ENCODE measurements around the gene IL17RE. TPM values are rescaled to one million over a fixed set of nuclear protein-coding genes. Genes with fewer than 3 reads are reported as not detected.

IL17RE gene
- total RNA-seq, 3 donors from 2014 or later = 41.8 to 116 (median 82.8) TPM

DNA sequence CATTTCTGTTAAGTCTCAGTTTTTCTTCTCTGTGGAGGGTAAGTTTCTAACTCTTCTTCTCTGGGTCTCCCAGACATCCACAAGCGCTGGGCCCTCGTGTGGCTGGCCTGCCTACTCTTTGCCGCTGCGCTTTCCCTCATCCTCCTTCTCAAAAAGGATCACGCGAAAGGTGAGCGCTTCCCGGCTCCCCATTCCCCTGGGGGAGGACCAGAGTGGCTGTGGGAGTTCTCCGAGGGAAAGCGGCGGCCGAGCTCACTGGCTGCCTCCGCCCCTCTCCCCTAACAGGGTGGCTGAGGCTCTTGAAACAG lies 29.8 kb downstream of the IL17RE start:
- TF ChIP-seq, protein P1, sequence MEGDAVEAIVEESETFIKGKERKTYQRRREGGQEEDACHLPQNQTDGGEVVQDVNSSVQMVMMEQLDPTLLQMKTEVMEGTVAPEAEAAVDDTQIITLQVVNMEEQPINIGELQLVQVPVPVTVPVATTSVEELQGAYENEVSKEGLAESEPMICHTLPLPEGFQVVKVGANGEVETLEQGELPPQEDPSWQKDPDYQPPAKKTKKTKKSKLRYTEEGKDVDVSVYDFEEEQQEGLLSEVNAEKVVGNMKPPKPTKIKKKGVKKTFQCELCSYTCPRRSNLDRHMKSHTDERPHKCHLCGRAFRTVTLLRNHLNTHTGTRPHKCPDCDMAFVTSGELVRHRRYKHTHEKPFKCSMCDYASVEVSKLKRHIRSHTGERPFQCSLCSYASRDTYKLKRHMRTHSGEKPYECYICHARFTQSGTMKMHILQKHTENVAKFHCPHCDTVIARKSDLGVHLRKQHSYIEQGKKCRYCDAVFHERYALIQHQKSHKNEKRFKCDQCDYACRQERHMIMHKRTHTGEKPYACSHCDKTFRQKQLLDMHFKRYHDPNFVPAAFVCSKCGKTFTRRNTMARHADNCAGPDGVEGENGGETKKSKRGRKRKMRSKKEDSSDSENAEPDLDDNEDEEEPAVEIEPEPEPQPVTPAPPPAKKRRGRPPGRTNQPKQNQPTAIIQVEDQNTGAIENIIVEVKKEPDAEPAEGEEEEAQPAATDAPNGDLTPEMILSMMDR (IDR thresholded peaks at IDR 0.05) = no peak
- intact Hi-C loops (cut with DNase I, micrococcal nuclease) = no loop called here
- Histone ChIP-seq H3K36me3 (ENCODE audit: low read depth) (no peaks in the 10 kb centered on the region), H3K4me3 (peak overlapping the region; percentile 31), H3K9me3 (no peaks in the 10 kb centered on the region), H3K4me1 (ENCODE audit: low read depth) (peaks cover 22% of the 10 kb centered on the region)
- DNase-seq = peak in 1 of 3 donors; percentile 21
- ATAC-seq = no peak

DNA sequence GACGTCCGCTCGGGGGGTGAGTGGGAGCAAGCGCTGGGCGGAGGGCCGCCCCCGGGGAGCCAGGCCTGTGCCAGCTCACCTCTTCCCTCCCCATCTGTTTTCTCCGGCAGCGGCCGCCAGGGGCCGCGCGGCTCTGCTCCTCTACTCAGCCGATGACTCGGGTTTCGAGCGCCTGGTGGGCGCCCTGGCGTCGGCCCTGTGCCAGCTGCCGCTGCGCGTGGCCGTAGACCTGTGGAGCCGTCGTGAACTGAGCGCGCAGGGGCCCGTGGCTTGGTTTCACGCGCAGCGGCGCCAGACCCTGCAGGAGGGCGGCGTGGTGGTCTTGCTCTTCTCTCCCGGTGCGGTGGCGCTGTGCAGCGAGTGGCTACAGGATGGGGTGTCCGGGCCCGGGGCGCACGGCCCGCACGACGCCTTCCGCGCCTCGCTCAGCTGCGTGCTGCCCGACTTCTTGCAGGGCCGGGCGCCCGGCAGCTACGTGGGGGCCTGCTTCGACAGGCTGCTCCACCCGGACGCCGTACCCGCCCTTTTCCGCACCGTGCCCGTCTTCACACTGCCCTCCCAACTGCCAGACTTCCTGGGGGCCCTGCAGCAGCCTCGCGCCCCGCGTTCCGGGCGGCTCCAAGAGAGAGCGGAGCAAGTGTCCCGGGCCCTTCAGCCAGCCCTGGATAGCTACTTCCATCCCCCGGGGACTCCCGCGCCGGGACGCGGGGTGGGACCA lies 30.4 kb downstream of the IL17RE start:
- peaks cover 22% of the 10 kb centered on the region for H3K4me1 ChIP-seq (ENCODE audit: low read depth)
- intact Hi-C loops (cut with DNase I, micrococcal nuclease) = no loop called here

DNA sequence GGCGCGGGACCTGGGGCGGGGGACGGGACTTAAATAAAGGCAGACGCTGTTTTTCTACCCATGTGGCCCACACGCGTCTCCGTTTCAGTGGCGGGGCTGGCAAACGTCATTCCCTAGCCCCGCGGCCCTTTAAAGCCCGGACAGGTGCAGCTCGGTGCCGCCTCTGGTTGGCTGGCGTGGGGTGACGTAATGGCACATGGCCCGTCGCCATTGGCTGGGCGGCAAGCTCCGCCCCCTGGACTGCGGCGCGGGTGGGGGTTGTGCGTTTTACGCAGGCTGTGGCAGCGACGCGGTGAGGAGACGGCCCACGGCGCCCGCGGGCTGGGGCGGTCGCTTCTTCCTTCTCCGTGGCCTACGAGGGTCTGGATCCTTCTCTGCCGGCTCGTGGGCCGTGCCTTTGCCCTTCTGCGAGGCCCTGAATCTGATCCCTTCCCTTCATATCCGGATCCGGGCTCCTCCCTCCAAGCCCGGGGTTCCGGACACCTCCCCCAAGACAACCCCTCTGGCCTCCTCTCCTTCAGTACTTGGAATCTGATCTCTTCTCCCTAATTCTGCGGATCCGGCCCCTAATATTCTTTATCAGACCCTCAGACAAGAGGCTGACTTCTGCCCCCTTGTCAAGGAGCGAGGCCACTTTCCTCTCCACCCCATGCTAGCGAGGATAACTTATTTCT lies 31.1 kb downstream of the IL17RE start, which contains the start of gene CRELD1:
TSS of gene CRELD1 (plus strand) at position 274 of the 674 bp plus-strand sequence. CDS start 605 bp downstream, outside the sequence.
- Histone ChIP-seq H3K9me3 (no peaks in the 10 kb centered on the region), H3K4me1 (ENCODE audit: low read depth) (peaks cover 22% of the 10 kb centered on the region), H3K4me3 (peak within 1 kb of the TSS; percentile 31), H3K36me3 (ENCODE audit: low read depth) (no peaks in the 10 kb centered on the region)
- intact Hi-C loops (cut with DNase I, micrococcal nuclease) = no loop called here
- peak; percentile 98 to 99 (median 98) for DNase-seq
- ATAC-seq = peak; percentile 94
- TF ChIP-seq, protein P1 (IDR thresholded peaks at IDR 0.05) = no peak

More for the DNA sequence above, 30.4 kb downstream of the IL17RE start:
- Histone ChIP-seq H3K36me3 (ENCODE audit: low read depth) (no peaks in the 10 kb centered on the region), H3K9me3 (no peaks in the 10 kb centered on the region), H3K4me3 (peak overlapping the region; percentile 31)
- TF ChIP-seq, protein P1 (IDR thresholded peaks at IDR 0.05) = peak; percentile 51
- peak; percentile 85 to 92 (median 90) for DNase-seq
- ATAC-seq = peak; percentile 81

DNA sequence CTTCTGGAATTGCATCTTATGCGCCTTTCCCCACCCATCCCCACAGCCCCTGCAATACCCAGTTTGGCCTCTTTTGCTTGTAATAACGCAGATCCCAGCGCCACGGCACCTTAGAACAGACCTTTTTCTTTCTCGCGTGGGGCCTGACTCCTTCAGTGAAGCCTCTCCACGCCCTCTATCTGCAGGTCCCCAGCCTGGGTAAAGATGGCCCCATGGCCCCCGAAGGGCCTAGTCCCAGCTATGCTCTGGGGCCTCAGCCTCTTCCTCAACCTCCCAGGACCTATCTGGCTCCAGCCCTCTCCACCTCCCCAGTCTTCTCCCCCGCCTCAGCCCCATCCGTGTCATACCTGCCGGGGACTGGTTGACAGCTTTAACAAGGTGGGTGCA lies 31.6 kb downstream of the IL17RE start:
- Histone ChIP-seq H3K36me3 (ENCODE audit: low read depth) (no peaks in the 10 kb centered on the region), H3K4me3 (peak overlapping the region; percentile 31), H3K4me1 (ENCODE audit: low read depth) (peaks cover 22% of the 10 kb centered on the region), H3K9me3 (no peaks in the 10 kb centered on the region)
- intact Hi-C loops (cut with DNase I, micrococcal nuclease) = no loop called here
- no peak for ATAC-seq
- peak in 2 of 3 donors; percentile 33 to 52 for DNase-seq
- TF ChIP-seq, protein P1 (IDR thresholded peaks at IDR 0.05) = no peak

DNA sequence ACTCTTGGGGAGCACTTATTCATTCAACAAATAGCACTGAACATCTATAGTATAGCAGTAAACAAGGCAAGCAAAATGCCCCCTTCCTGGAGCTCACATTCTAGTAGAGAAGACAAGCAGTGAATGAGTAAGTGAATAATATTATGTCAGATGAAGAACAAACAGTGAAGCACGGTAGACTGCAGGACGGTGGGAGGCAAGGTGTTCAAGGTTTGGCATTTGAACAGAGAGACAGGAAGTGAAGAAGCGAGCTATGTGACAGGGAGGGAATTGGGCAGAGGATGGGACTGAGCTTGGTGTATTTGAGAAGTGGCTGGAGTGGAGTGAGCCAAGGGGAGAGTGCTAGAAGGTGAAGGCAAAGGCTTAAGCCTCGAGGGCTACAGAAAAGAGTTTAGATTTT lies 32.3 kb downstream of the IL17RE start:
- no peaks in the 10 kb centered on the region for H3K36me3 ChIP-seq (ENCODE audit: low read depth)
- H3K4me3 ChIP-seq = no peak overlapping the region
- H3K9me3 ChIP-seq = no peaks in the 10 kb centered on the region
- intact Hi-C loops (cut with DNase I, micrococcal nuclease) = no loop called here
- no peak for DNase-seq
- peaks cover 22% of the 10 kb centered on the region for H3K4me1 ChIP-seq (ENCODE audit: low read depth)
- TF ChIP-seq, protein P1 (IDR thresholded peaks at IDR 0.05) = no peak
- no peak for ATAC-seq

Measured in mucosa of descending colon (tissue), 3 donors.